Measurements from ENCODE around the gene FBXO4.

Gene FBXO4

DNA sequence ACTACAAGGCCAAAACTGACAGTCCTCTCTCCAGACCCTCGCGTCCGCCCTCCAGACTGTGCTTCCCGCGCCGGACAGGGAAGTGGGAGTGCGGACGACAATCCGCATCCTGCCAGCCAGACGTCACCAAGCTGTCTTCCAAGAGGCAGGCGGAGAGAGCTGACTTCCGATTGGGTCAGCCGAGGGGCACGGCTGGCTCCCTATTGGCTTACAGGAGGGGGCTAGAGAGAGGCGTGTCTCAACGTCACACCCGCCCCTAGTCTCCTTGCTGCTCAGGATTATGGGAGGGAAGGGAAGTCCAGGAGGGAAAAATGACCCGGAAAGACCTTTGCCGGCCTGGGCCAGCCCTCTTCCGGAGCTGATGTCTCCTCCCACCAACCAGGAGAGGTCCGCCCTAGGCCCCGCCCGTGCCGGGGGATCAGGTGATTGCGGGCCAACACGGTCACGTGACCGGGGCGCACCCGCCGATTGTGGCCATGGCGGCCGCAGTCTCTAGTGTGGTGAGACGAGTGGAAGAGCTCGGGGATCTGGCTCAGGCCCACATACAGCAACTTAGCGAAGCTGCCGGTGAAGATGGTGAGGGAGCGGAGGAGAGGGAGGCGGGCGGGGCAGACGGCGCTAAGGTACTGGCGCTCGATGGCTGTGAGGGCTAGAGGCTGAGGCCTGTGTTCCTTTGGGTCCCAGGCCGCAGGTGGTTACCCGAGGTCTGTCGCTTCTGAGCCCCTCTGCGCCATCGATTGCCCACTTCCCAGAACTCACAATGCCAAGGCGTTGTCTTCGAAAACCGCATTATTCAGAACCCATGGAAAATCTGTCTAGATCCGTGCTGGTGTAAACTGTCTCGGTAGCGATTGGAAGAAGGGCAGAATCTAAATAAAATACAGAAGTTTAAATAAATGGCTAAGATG lies 20.9 kb upstream of the FBXO4 start, which contains the start of gene RIMOC1 (continued):
- TF ChIP-seq ZNF292 (tag by site-specific recombination; IDR thresholded peaks at IDR 0.05; ENCODE audit: borderline replicate concordance, low read depth): no peak
- TF ChIP-seq ZBTB21 (tag by site-specific recombination; IDR thresholded peaks at IDR 0.05): peak; percentile 96
- peak; percentile 85 for TF ChIP-seq KLF9 (tag by site-specific recombination; IDR thresholded peaks at IDR 0.05; ENCODE audit: low read depth)
- no peak for TF ChIP-seq ZNF571 (tag by site-specific recombination; IDR thresholded peaks at IDR 0.05)
- TF ChIP-seq ZNF561 (tag by site-specific recombination; IDR thresholded peaks at IDR 0.05; ENCODE audit: borderline replicate concordance): peak; percentile 77
- no peak for TF ChIP-seq ZNF138 (tag by site-specific recombination; IDR thresholded peaks at IDR 0.05; ENCODE audit: borderline replicate concordance)
- no peak for TF ChIP-seq ZNF184 (tag by site-specific recombination; IDR thresholded peaks at IDR 0.05)
- no peak for TF ChIP-seq ZNF354C (tag by site-specific recombination; IDR thresholded peaks at IDR 0.05; ENCODE audit: borderline replicate concordance, low read depth)
- TF ChIP-seq, protein P1, sequence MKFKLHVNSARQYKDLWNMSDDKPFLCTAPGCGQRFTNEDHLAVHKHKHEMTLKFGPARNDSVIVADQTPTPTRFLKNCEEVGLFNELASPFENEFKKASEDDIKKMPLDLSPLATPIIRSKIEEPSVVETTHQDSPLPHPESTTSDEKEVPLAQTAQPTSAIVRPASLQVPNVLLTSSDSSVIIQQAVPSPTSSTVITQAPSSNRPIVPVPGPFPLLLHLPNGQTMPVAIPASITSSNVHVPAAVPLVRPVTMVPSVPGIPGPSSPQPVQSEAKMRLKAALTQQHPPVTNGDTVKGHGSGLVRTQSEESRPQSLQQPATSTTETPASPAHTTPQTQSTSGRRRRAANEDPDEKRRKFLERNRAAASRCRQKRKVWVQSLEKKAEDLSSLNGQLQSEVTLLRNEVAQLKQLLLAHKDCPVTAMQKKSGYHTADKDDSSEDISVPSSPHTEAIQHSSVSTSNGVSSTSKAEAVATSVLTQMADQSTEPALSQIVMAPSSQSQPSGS (tag by site-specific recombination; IDR thresholded peaks at IDR 0.05; ENCODE audit: low read depth): peak; percentile 70; the same call in 1 of the 2 replicates
- TF ChIP-seq INSM2 (tag by site-specific recombination; IDR thresholded peaks at IDR 0.05): peak; percentile 77
- peak; percentile 63 for TF ChIP-seq GLIS1 (tag by site-specific recombination; IDR thresholded peaks at IDR 0.05)
- peak; percentile 99 for TF ChIP-seq ZBTB17 (tag by site-specific recombination; IDR thresholded peaks at IDR 0.05)
- no peak for TF ChIP-seq ZNF560 (tag by site-specific recombination; IDR thresholded peaks at IDR 0.05; ENCODE audit: borderline replicate concordance)
- TF ChIP-seq KLF7 (tag by site-specific recombination; IDR thresholded peaks at IDR 0.05; ENCODE audit: borderline replicate concordance): peak; percentile 96
- peak; percentile 95 for TF ChIP-seq KLF17 (tag by site-specific recombination; IDR thresholded peaks at IDR 0.05)
- no peak for TF ChIP-seq ZNF211 (tag by site-specific recombination; IDR thresholded peaks at IDR 0.05; ENCODE audit: low read depth)
- no peak for TF ChIP-seq ZNF416 (tag by site-specific recombination; IDR thresholded peaks at IDR 0.05)
- TF ChIP-seq ZBTB11 (tag by site-specific recombination; conservative IDR thresholded peaks at IDR 0.05; ENCODE audit: low read depth): peak; percentile 77
- TF ChIP-seq ZNF610 (tag by site-specific recombination; IDR thresholded peaks at IDR 0.05; ENCODE audit: borderline replicate concordance): peak; percentile 64; the same call in 1 of the 2 replicates
- no peak for TF ChIP-seq ZNF529 (tag by site-specific recombination; IDR thresholded peaks at IDR 0.05; ENCODE audit: insufficient replicate concordance)
- TF ChIP-seq BCL11A (tag by site-specific recombination; IDR thresholded peaks at IDR 0.05; ENCODE audit: low read depth): peak; percentile 98
- TF ChIP-seq KLF16 (tag by site-specific recombination; IDR thresholded peaks at IDR 0.05): peak; percentile 95; the same call in 1 of the 2 replicates
- peak; percentile 69; the same call in 1 of the 2 replicates for TF ChIP-seq ZNF394 (tag by site-specific recombination; IDR thresholded peaks at IDR 0.05; ENCODE audit: borderline replicate concordance)
- no peak for TF ChIP-seq ZNF398 (tag by site-specific recombination; IDR thresholded peaks at IDR 0.05)
- no peak for TF ChIP-seq ZNF777 (tag by site-specific recombination; IDR thresholded peaks at IDR 0.05; ENCODE audit: borderline replicate concordance)
- 0 out of 2 replicates have a peak, but pooled peaks have one; percentile 23 for TF ChIP-seq OSR2 (tag by site-specific recombination; IDR thresholded peaks at IDR 0.05)
- no peak for TF ChIP-seq ZNF114 (tag by site-specific recombination; IDR thresholded peaks at IDR 0.05)
- no peak for TF ChIP-seq ZNF37A (tag by site-specific recombination; IDR thresholded peaks at IDR 0.05)

All from HEK293 (cell line).